K562 (cell line): ENCODE results near the gene PPIE. TPM values are rescaled to one million over a fixed set of nuclear protein-coding genes. Genes with fewer than 3 reads are reported as not detected.

Experiments used
- ARID3A ChIP-seq: IDR thresholded peaks from 2 replicates; pipeline ENCODE4 v1.6.1; 2012; ENCODE audit warnings: low read depth, low read length, improper control_type of control experiment, borderline replicate concordance
- CHD4 ChIP-seq: fragments of 200-600 bp; sonication (generic); IDR thresholded peaks from 3 replicates; pipeline ENCODE4 v1.6.1; 2012; ENCODE audit warnings: low read depth, mild to moderate bottlenecking, mixed read lengths, low read length, inconsistent platforms; ENCODE audit not compliant: insufficient read depth, insufficient replicate concordance, poor library complexity, severe bottlenecking
- CREM ChIP-seq: IDR thresholded peaks from 2 replicates; pipeline ENCODE4 v1.6.1; 2014; ENCODE audit warnings: antibody characterized with exemption, low read depth
- CTBP1 ChIP-seq: fragments of 450-650 bp; IDR thresholded peaks from 2 replicates; pipeline ENCODE4 v1.6.1; 2016; ENCODE audit warnings: borderline replicate concordance
- HMGXB4 ChIP-seq: sonication (generic); formaldehyde crosslinking; IDR thresholded peaks from 2 replicates; pipeline ENCODE4 v1.8.1; 2023; ENCODE audit warnings: mild to moderate bottlenecking, missing genetic modification reagents
- MAFF ChIP-seq: IDR thresholded peaks from 2 replicates; pipeline ENCODE4 v1.6.1; 2012; ENCODE audit warnings: low read length, improper control_type of control experiment
- NR4A1 ChIP-seq, 2 experiments: fragments of 250-450 bp in 1 of 2; fragments of 450-650 bp in 1 of 2; sonication (Bioruptor Pico) in 1 of 2; IDR thresholded peaks; 2 replicates each; pipeline versions ENCODE4 v1.4.0 to v1.6.1; 2016 to 2020; ENCODE audit warnings: mild to moderate bottlenecking in 2 of 2, missing compliant biosample characterization in 1 of 2, missing genetic modification characterization in 1 of 2, moderate library complexity in 1 of 2
- PHB ChIP-seq: fragments of 250-450 bp; sonication (Bioruptor Pico); IDR thresholded peaks from 2 replicates; pipeline ENCODE4 v1.5.0; 2021
- PTTG1 ChIP-seq: fragments of 450-650 bp; IDR thresholded peaks from 2 replicates; pipeline ENCODE4 v1.6.1; 2016; ENCODE audit warnings: low read depth, mild to moderate bottlenecking, missing genetic modification characterization, missing compliant biosample characterization
- RBM15 ChIP-seq: fragments of 200-400 bp; formaldehyde crosslinking; IDR thresholded peaks from 2 replicates; pipeline ENCODE4 v1.6.1; 2018; ENCODE audit warnings: mild to moderate bottlenecking, low read length, moderate library complexity; ENCODE audit not compliant: insufficient read depth
- SLC30A9 ChIP-seq: fragments of 250-450 bp; sonication (Bioruptor Pico); IDR thresholded peaks from 2 replicates; pipeline ENCODE4 v1.8.0; 2022; ENCODE audit warnings: mild to moderate bottlenecking, moderate library complexity
- SMC3 ChIP-seq: conservative IDR thresholded peaks from 2 replicates; pipeline ENCODE4 v1.6.1; 2011; ENCODE audit warnings: low read depth, low read length, improper control_type of control experiment; ENCODE audit not compliant: insufficient read depth
- TARDBP ChIP-seq: fragments of 450-650 bp; IDR thresholded peaks from 2 replicates; pipeline ENCODE4 v1.6.1; 2016
- TEAD4 ChIP-seq, 2 experiments: sonication (generic) in 1 of 2; formaldehyde crosslinking in 1 of 2; IDR thresholded peaks; 2 replicates each; pipeline versions ENCODE4 v1.6.1 to v1.8.0; 2012 to 2022; ENCODE audit warnings: borderline replicate concordance in 1 of 2, inconsistent platforms in 1 of 2, low read length in 1 of 2, mild to moderate bottlenecking in 1 of 2, missing genetic modification reagents in 1 of 2
- ZNF766 ChIP-seq: fragments of 200-800 bp; sonication (Bioruptor generic); conservative IDR thresholded peaks from 2 replicates; pipeline ENCODE4 v1.6.1; 2016; ENCODE audit warnings: missing genetic modification characterization, missing compliant biosample characterization
- polyA plus RNA-seq, 8 experiments: library from polyadenylated mRNA; depleted of rRNA in 4 of 8; stranded (reverse) in 5 of 8; unstranded in 3 of 8; fragments of >200 nt; fragmentation: Nextera tagmentation in 2 of 8; fragmentation: Illumina TruSeq in 1 of 8; extraction: Ambion mirVana in 2 of 8; extraction: Trizol in 1 of 8; gene quantifications; 2 replicates each; pipeline versions ENCODE4 v1.2.1 to v1.2.3, GENCODE V29; 2011 to 2014; ENCODE audit warnings: inconsistent platforms in 1 of 8, missing spikeins in 1 of 8
- total RNA-seq, 7 experiments: library from RNA; depleted of rRNA in 6 of 7; stranded (reverse); fragments of >200 nt in 6 of 7; fragmentation: Illumina TruSeq in 2 of 7; extraction: Trizol in 2 of 7; gene quantifications; 2 replicates each; pipeline versions ENCODE4 v1.2.1 to v1.2.3, GENCODE V29; 2011 to 2021; ENCODE audit warnings: low replicate concordance in 1 of 7
- TF ChIP-seq, protein P1 (sequence below): fragments of 450-650 bp; conservative IDR thresholded peaks from 2 replicates; pipeline ENCODE4 v1.6.1; 2016; ENCODE audit warnings: missing genetic modification characterization, low read depth, mild to moderate bottlenecking, missing compliant biosample characterization, moderate library complexity

PPIE gene
- total and polyA plus RNA-seq, 9 of the 15 experiments (the other 6 are each of a cell fraction or from before 2014, with no cell fraction given), result 75.4 to 444 (median 131) TPM

- TF ChIP-seq SMC3 (peak; percentile 81), MAFF (no peak), TARDBP (no peak), CTBP1 (no peak), PHB (CRISPR knock-in tag) (no peak), SLC30A9 (CRISPR knock-in tag) (no peak), HMGXB4 (CRISPR knock-in tag) (no peak), ARID3A (peak; percentile 68; the same call in 1 of the 2 replicates), RBM15 (no peak), CHD4 (no peak), NR4A1 (CRISPR knock-in tag; IDR thresholded peaks at IDR 0.05) (no peak), NR4A1 (tag; IDR thresholded peaks at IDR 0.05) (no peak), ZNF766 (CRISPR knock-in tag) (no peak; the same call in 1 of the 2 replicates), CREM (no peak), PTTG1 (tag) (no peak), TEAD4 (IDR thresholded peaks at IDR 0.05; ENCODE audit: low read length) (no peak), TEAD4 (CRISPR knock-in tag; IDR thresholded peaks at IDR 0.05; ENCODE audit: borderline replicate concordance) (no peak)
- TF ChIP-seq, protein P1, sequence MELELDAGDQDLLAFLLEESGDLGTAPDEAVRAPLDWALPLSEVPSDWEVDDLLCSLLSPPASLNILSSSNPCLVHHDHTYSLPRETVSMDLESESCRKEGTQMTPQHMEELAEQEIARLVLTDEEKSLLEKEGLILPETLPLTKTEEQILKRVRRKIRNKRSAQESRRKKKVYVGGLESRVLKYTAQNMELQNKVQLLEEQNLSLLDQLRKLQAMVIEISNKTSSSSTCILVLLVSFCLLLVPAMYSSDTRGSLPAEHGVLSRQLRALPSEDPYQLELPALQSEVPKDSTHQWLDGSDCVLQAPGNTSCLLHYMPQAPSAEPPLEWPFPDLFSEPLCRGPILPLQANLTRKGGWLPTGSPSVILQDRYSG, result no peak
Observed at GRCh38 chr1:39720094-39720999, 18.3 kb upstream of the PPIE start (continued).
